GM19372 (cell line): ENCODE results near the gene OPN4.

Experiments
- ATAC-seq: cut with Tn5 transposase; IDR thresholded peaks from one replicate; pipeline ENCODE4 v1.9.1; 2021; ENCODE audit warnings: mild to moderate bottlenecking, low read depth, moderate library complexity; ENCODE audit not compliant: unreplicated experiment

The OPN4 gene

DNA sequence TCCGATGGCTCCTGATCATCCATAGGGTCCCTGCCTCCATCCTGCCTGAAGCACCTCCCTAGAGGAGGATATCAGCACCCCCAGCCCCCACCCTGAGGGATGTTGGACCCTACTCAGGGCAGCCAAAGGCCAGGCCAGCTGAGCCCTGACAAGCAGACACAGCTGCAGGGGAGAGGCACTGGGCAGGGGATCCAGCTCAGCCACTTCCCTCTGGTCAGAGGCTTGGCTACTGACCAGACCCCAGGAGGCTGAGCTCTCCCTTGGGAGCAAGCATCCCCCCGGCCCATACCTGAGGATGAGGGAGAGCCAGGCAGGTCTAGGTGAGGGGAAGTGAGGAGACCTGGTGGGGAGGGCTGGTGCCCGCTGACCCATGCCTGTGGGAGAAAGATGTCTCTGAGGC is 20.6 kb downstream of the OPN4 start:
- ATAC-seq: no peak

DNA sequence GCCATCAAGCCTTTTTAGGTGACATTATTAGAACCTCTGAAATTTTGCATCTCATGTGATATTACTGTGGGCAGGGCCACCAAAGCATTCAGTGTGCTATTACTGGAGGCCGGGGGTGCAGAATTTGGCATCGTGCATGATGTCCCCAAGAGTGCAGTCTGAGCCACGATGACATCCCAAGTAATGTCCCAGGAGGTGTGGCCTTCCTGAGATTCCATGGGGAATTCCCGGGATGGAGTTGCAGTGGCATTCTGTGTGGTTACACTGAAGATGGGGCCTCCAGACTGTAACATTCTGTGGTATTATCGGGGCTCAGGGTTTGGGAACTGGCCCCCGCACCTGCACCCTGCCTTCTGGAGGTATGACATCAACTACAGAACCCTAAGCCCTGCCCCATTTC is 23.0 kb downstream of the OPN4 start:
- ATAC-seq: no peak

DNA sequence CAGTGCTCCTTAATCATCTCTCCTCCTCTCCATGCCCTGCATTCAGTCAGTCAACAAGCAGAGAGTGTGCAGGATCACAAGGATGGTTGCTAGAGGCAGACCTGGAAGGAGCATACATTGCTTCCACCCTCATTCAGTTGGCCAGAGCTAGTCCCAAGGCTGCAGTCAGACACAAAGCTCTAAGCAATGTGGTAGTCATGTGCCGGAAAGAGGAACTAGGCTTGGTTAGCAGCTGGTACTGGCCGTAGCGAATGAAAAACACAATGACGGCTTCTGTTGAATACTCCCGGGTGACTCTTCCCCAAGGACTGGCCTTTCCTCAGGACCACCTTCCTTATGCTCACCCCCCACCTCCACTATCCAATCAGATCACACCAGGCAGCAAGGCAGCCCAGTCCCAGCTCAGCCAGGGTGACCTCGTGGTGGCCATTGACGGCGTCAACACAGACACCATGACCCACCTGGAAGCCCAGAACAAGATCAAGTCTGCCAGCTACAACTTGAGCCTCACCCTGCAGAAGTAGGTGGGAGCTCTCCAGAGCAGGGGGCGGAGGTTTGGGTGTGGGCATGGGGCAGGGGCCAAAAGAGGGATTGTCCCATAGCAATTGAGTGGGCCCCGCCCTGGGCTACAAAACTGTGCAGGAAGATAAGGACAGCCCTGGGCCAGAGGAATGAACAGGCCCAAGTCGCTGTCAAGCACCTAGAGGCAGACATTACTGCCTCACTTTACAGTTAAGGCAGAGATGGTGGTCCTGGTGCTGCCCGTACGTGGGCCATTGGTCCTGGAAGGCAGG is 24.8 kb downstream of the OPN4 start:
- ATAC-seq: no peak

DNA sequence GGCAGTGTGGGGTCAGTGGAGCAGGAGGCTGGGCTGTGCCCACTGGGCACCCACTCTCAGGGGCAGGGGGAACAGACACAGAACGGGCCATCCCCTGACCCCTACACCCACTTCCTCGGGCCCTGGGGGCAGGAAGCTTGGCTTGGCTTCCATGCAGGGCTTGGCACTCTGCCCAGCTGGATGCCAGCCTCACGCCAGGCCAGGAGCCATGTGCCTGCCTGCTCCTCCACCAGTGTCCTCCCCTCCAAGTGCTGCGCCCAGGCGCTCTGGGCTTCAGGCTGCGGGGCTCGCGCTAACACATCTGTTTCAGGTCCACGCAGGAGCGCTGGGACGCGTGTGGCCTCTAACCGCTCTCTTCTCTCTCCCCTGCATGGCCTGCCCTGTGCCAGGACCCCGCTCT is 26.7 kb downstream of the OPN4 start:
- no peak for ATAC-seq

DNA sequence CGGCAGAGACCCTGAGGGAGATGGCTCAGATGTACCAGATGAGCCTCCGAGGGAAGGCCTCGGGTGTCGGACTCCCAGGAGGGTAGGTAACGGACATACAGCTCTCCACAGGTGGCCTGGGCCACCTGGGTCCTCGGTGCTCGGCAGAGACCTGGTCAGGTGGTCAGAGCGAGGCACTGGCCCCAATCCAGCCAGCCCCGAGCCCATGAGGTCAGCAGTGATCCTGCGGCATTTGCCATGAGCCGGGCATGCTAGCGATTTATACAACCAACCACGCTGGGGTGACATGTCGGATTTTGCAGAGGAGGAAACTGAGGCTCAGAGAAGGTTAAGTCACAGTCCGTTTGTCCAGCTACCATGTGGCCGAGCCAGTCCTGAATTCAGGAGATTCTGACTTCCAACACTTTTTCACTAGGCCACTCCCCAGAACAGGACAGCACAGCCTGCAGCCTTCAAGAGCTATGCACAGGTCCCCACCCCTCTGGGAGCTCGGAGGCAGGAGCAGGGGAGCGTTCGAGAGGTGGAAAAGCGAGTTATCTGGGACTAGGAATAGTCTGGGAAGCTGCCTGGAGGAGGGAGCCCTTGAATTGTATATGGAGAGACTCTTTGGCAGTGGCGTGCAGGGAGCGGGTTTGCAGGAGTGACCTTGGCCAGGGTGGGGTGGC is 27.5 kb downstream of the OPN4 start:
- ATAC-seq: no peak

DNA sequence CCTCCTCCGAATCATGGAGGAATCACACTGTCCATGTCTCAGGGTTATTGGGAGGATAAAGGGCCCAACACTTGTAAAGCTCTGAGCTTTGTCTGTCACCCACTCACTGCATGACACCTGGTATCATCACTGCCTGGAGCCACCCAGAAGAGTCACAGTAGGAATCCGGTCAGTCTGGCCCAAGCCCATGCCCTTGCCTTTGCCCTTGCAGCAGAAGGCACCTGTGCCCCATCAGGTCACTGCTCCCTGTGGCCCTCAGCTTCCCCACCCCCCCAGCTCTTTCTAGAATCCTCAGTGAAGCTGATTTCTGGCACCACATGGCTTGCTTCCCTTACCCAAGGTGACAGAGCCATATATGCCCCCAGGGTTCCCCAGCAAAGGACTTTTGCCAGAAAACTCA is 28.3 kb downstream of the OPN4 start:
- ATAC-seq: no peak

DNA sequence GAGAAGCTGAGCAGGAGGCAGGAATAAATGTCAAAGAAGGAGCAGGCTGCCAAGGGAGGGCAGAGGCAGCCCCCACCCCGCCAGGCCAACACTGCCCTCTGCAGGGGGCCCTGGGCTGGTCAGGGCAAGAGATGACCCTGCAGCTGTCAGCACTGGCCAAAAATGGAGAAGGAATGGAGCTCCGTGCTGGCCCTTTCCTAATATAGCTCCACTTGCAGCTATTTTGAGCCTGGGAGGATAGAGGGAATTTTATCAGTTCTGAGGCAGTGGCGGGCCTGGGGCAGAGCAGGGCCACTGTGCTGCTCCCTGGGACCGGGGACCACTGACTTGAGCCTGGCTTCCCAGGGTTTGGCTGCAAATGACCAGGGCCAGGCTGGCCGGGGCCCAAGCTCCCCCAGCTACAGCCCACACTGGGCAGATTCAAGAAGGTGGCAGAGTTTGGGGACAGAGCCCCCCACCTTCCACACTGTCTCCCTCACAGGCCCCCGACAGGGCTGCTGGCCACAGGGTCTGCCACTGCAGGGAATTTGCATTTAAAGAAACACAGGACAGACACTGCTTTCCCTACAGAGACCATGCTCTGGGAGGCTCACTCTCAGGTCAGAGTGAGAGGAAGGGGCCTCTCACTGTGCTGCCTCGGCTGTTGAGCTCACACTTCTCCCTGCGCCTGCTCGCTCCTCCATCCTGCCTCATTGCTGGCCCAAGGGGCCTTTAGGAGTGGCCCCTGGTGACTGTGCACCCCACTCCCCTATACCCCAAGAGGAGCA is 30.2 kb downstream of the OPN4 start:
- no peak for ATAC-seq

DNA sequence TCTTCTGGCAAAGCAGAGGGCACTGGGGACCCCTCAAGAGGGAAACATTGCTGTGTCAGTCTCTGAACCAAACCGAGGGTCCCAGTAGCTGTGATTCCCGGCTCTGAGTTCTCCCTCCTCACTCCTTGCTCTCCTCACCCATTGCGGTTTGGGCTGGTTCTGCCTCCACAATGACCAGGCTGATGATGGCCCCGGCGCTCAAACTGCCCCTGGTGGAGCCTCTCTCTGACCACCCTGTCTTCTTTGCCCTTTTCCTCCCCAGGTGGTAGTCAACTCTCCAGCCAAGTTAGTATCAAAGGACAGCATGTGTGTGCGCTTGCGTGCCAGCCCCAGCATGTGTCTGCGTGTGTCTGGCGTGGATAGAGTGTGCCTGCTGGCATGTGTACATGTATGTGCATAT is 31.1 kb downstream of the OPN4 start:
- no peak for ATAC-seq

DNA sequence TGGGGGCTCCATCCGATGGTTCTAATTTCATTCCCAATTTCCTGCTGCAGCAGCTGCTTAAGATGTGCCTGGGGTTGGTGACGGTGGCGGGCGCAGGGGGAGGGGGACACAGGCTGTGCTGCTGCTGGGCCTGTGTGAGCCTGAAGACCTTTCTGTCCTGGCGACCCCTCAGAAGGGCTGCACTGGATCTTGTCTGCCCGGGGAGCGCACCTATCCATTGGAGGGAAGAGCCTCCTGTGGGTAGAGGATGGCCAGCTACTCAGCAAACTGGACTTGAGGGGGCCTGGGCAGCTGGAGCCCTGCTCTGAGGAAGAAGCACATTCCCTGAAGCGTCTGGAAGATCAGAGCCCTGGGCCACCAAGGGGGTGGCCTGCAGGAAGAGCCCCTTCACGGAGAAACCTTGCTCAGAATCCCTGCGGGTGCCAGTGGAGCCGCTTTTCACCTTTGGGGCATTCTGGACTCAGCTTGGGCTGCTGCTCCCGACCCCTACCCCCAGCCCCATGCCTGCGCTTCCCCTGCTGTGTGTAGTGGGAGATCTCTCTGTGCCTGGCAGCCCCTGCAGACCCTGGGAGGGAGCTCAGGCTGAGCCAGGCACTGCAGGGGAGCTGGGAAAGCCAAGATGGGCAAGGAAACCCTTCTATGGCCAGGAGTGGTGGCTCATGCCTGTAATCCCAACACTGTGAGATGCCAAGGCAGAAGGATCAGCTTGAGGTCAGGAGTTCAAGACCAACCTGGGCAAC is 31.7 kb downstream of the OPN4 start:
- ATAC-seq: no peak

DNA sequence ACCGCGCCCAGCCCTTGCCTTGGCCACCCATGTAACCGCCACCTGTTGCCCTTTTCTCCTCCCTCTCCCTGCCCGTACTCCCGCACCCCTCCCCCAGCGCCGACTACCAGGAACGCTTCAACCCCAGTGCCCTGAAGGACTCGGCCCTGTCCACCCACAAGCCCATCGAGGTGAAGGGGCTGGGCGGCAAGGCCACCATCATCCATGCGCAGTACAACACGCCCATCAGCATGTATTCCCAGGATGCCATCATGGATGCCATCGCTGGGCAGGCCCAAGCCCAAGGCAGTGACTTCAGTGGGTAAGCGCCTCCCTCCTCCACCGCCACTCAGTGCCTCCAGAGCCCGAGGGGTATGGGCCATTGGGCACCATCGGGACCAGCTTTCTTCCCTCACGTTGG is 32.6 kb downstream of the OPN4 start:
- ATAC-seq: no peak

DNA sequence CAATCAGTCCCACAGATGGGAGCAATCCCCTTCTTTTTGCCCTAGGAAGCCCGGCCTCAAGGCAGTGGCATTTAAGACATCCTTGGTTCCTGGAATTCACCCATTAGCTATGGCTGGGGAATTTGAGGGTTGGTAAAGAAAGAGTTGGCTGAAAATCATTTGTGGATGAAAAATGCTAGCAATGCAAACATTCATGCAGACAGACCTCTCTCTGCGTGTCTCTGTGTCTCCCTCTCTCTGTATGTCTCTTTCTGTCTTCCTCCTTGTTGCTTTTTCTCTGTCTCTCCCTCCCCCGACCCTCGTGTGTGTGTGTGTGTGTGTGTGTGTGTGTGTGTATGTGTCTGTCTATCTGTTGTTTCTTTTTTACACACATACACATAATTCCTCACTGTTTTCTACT is 33.4 kb downstream of the OPN4 start:
- ATAC-seq: no peak

DNA sequence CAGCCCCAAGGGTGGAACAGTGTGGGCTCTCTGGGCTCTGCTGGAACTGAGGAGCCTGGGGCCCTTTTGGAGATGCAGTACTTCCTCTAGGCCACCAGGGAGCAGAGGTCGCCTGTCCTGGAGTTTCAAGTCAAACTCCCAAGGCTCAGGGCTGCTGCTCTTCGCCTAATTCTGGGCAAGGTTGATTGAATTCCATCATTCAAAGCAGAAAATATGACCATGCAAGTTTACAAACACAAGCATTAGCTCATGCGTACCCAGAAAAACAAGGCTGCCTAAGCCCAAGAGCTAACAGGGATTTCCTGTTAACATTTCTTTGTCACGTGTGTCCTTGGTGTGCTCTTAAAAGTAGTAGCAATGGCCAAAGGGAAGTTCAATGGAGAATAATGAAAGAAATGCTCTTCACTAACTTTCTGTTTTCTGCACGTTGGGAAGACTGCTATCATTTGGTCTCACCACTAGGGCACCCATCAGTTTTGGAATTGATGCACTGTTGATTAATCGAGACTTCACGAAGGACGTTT is 34.1 kb downstream of the OPN4 start:
- ATAC-seq: peak; percentile 84

DNA sequence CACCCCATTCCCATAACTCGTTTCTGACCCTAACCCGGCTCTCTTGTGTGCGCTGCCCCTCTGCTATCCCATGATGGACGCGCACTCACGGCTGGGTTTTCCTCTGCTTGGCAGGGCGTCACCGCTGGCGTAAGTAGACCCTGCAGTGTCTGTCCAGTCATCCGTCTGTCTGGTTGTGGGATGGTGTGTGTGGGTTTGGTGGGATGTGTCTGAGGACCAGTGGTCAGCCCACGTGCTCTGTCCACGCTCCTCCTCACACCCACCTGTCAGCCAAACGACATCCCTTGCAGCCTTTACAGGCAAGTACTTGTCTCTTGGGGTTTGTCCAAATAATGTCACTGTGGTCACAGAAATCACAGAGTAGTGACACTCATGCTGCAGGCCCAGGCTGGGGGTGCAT is 34.8 kb downstream of the OPN4 start:
- no peak for ATAC-seq

DNA sequence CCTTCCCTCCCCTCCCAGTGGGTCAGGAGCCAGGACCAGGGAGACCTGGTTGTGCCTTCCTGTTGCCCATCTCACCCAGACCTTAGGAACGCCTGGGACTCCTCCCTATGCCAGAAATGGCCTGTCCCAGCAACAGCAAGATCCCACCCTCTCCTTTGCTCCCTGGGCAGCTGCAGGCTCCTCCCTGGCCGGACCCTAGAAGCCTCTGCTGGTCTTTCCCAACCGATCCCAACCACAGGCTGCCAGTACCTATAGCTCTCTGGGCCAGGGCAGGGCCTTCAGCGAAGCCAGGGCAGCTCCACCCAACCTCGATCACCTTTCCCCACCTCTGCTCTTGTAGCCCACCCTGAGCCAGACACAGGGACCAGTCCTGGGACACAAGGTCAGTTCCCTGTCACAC is 35.9 kb downstream of the OPN4 start:
- no peak for ATAC-seq

DNA sequence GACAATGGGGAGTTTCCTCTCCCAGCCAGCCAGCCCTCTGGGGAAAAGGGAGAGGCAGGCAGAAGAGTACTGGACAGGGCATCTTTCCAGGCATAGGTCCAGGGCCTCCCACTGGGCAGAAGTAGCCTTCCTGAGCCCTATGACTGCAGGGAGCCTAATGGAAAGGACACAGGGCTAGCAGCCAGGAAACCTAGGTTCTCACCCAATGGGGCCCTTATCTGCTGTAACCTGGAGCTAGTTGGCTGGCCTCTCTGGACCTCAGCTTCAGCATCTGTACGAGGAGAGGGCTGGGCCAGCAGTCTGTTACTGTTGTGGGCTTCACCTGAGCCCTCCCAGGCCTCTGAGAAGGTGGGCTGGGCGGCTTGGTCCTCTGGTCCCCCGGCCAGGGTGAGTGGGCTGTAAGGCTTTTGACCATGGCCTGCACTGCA is 36.3 kb downstream of the OPN4 start:
- no peak for ATAC-seq

DNA sequence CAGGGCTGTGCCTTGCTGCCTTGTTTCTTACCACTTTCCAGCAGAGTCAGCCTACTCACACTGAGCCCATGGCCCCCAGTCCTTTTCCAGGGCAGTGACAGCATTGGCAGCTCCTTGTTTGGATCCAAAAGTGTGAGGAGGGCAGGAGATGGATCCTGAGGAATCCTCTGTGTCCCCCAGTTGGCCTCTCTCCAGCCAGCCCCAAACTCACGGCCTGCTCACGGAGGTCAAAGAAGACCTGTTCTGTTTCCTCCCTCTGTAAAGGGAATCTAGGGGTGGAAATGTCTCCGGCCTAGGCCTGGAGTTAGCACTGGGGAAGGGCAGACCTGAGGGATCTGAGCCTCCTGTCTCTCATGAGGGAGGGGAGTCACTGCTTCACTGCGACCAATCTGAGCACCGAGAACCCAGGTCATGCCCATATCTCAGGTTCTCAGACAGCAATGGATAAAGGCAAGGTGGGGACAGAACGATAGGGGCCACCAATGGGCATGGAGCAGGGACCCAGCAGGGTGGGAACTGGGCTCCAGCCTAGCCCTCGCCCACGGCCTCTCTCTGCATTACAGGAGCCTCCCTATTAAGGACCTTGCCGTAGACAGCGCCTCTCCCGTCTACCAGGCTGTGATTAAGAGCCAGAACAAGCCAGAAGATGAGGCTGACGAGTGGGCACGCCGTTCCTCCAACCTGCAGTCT is 37.1 kb downstream of the OPN4 start:
- no peak for ATAC-seq

DNA sequence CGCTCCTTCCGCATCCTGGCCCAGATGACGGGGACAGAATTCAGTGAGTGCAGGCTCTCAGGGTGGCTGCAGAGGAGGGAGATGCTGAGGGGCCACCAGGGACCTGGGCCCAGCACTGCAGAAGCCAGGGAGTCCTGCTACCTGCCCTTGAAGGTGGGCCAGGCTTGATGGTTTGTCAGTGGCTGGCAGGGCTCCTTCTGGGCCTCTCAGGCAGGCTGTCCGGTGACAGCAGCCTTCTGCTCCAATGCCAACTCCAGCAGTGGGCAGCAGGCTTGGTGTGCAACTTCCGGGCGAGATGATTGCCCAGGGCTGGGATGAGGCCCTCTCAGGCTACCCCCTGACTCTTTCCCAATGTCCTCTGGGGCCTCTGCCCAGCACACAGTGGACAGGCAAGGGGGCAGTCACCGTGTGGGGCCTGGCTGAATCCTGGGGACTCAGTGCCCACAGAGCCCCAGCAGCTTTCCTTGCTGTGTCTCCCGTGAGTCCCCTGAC is 37.7 kb downstream of the OPN4 start:
- ATAC-seq: no peak

DNA sequence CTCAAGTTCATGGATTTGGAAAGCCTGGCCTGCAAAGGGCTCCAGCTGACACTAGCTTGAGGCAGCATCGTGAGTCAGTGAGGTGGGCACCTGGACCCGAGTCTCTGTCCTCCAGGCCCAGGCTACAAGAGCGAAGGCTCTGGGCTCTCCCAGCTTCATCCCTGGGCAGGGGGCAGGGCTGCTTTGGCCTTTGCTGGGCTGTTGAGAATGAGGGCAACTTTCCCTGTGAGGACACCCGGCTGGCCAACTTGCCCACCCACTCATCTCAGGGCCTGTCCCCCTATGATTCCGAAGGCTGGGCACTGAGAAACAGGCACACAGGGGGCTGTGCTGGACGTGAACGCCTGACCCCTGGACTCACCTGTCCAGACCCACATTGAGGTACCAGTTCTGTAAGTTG is 38.3 kb downstream of the OPN4 start:
- ATAC-seq: no peak

DNA sequence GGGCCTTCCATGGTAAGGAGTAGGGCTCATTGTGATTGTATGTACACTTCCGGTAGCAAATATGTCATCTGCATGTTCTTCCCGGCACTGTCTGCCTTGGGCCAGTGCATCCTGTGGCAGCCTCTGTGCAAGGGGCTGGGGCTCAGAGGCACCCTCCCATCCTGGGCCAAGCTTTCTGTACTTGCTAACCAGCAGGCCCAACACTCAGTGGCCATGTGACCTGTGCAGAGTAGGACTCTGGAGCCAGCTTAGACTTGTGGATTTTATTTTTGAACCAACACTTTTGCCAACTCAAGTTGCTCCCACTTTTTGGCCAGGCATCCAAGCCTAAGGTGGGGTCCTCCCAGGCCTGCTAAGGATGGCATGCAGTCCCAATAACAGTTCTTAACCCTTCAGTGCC is 38.9 kb downstream of the OPN4 start:
- ATAC-seq: no peak
